ENCODE measurements around the gene TSSK1B.

The TSSK1B gene

GRCh38 chr5:113397046-113397445 is 37.7 kb downstream of the TSSK1B start:
- FAIRE-seq: no peak

- no peak for FAIRE-seq
Observed at GRCh38 chr5:113394658-113395057, 40.1 kb downstream of the TSSK1B start.

GRCh38 chr5:113390224-113390623 is 44.6 kb downstream of the TSSK1B start:
- no peak for FAIRE-seq

- FAIRE-seq: no peak
Observed at GRCh38 chr5:113389116-113389515, 45.7 kb downstream of the TSSK1B start.

GRCh38 chr5:113387844-113388243 is 46.9 kb downstream of the TSSK1B start:
- no peak for FAIRE-seq

- FAIRE-seq: no peak
Observed at GRCh38 chr5:113384782-113385285, 50.0 kb downstream of the TSSK1B start.

- FAIRE-seq: no peak
Observed at GRCh38 chr5:113382731-113383130, 52.1 kb downstream of the TSSK1B start.
